Measurements from ENCODE around the gene REXO5. TPM values are rescaled to one million over a fixed set of nuclear protein-coding genes. Genes with fewer than 3 reads are reported as not detected.

Gene REXO5
- total and polyA plus RNA-seq, 7 donors, result 0.63 to 1.8 (median 1.1) TPM

- Histone ChIP-seq H3K4me3 (no peak overlapping the region), H3K9me3 (no peaks in the 10 kb centered on the region), H3K36me3 (ENCODE audit: insufficient read depth in 1 of 2, low read depth in 1 of 2) (no peaks in the 10 kb centered on the region), H3K27ac (no peak overlapping the region), H3K27me3 (ENCODE audit: insufficient read depth in 3 of 3, low read length in 2 of 3) (no peaks in the 10 kb centered on the region), H3K4me1 (peaks cover 22% of the 10 kb centered on the region)
- ATAC-seq (no peak), DNase-seq (no peak)
- intact Hi-C loops (cut with DNase I), result no loop called here
- TF ChIP-seq CTCF (IDR thresholded peaks at IDR 0.05), result no peak
- WGBS, 3 donors, result 84 to 88% (median 88%) methylated on average over 1 of the region's 1 CpG
Measured at GRCh38 chr16:20884240-20884556, 77.9 kb downstream of the REXO5 start.

- intact Hi-C loops (cut with DNase I), result no loop called here
- ATAC-seq (no peak), DNase-seq (no peak)
- no peaks in the 10 kb centered on the region for H3K27me3 ChIP-seq (ENCODE audit: insufficient read depth in 3 of 3, low read length in 2 of 3)
- no peaks in the 10 kb centered on the region for H3K9me3 ChIP-seq
- no peak overlapping the region for H3K27ac ChIP-seq
- no peak overlapping the region for H3K4me3 ChIP-seq
- no peak for TF ChIP-seq CTCF (IDR thresholded peaks at IDR 0.05)
- H3K4me1 ChIP-seq, result peaks cover 12% of the 10 kb centered on the region
- WGBS, 3 donors, result 0 to 91% (median 1%) methylated on average over 1 of the region's 1 CpG
- H3K36me3 ChIP-seq (ENCODE audit: insufficient read depth in 1 of 2, low read depth in 1 of 2), result no peaks in the 10 kb centered on the region
Measured at GRCh38 chr16:20886320-20886719, 80.0 kb downstream of the REXO5 start.

GRCh38 chr16:20887207-20887606 lies 80.9 kb downstream of the REXO5 start:
- DNase-seq (no peak), ATAC-seq (no peak)
- TF ChIP-seq CTCF (IDR thresholded peaks at IDR 0.05), result no peak
- no peak overlapping the region for H3K27ac ChIP-seq
- H3K4me3 ChIP-seq, result no peak overlapping the region
- no peaks in the 10 kb centered on the region for H3K27me3 ChIP-seq (ENCODE audit: insufficient read depth in 3 of 3, low read length in 2 of 3)
- peaks cover 12% of the 10 kb centered on the region for H3K4me1 ChIP-seq
- intact Hi-C loops (cut with DNase I), result no loop called here
- no peaks in the 10 kb centered on the region for H3K9me3 ChIP-seq
- 88 to 100% (median 100%) methylated on average over 1 of the region's 1 CpG for WGBS, 3 donors
- no peaks in the 10 kb centered on the region for H3K36me3 ChIP-seq (ENCODE audit: insufficient read depth in 1 of 2, low read depth in 1 of 2)

- peaks cover 12% of the 10 kb centered on the region for H3K4me1 ChIP-seq
Measured at GRCh38 chr16:20889625-20890275, 83.4 kb downstream of the REXO5 start.

More at GRCh38 chr16:20889625-20890275, 83.4 kb downstream of the REXO5 start:
- 75 to 80% (median 80%) methylated on average over 4 of the region's 4 CpGs for WGBS, 3 donors
- no peak for TF ChIP-seq CTCF (IDR thresholded peaks at IDR 0.05)
- Histone ChIP-seq H3K4me3 (no peak overlapping the region), H3K9me3 (no peaks in the 10 kb centered on the region), H3K27ac (no peak overlapping the region), H3K36me3 (ENCODE audit: insufficient read depth in 1 of 2, low read depth in 1 of 2) (peaks cover 0 to 4% of the 10 kb centered on the region in 2 donors), H3K27me3 (ENCODE audit: insufficient read depth in 3 of 3, low read length in 2 of 3) (no peaks in the 10 kb centered on the region)
- ATAC-seq, result peak in 3 of 4 donors; percentile 28 to 65 (median 59)
- intact Hi-C loops (cut with DNase I), result no loop called here
- no peak for DNase-seq
